Activated T-cell treated with anti-CD3 and anti-CD28 coated beads, Interleukin-2, amount 50 U/mL, for 72 hours (primary cell): Measurements from ENCODE around the gene NBPF3. TPM values are rescaled to one million over a fixed set of nuclear protein-coding genes. Genes with fewer than 3 reads are reported as not detected.
"Not testable (repeated sequence)": the region's sequence is repeated elsewhere in the genome, so short reads cannot be mapped to it uniquely, and the experiment has no call there.

Experiments used
- ATAC-seq, 2 donors: fragments of 150-1000 bp; cut with Tn5 transposase; replicated peaks in 1 of 2; 2 replicates each; pipeline ENCODE4 v1.10.0; 2021; ENCODE audit warnings: moderate library complexity in 2 of 2, mild to moderate bottlenecking in 1 of 2
- DNase-seq, 2 donors: peaks; one replicate each; pipeline ENCODE4 v3.0.0; 2021 to 2022; ENCODE audit warnings: mixed read lengths in 1 of 2
- H3K27ac Mint-ChIP-seq: one replicate; pipeline ENCODE4 v1.8.0; 2022; ENCODE audit warnings: mild to moderate bottlenecking, moderate library complexity, mixed read lengths
- H3K27me3 Mint-ChIP-seq: one replicate; pipeline ENCODE4 v1.8.0; 2022; ENCODE audit warnings: low read depth, mixed read lengths
- H3K36me3 Mint-ChIP-seq, 2 donors: one replicate each; pipeline ENCODE4 v1.8.0; 2022; ENCODE audit warnings: mixed read lengths in 2 of 2, mild to moderate bottlenecking in 1 of 2; ENCODE audit not compliant: insufficient read depth in 2 of 2
- H3K4me1 Mint-ChIP-seq: one replicate; pipeline ENCODE4 v1.8.0; 2022; ENCODE audit warnings: low read depth, mixed read lengths
- H3K4me3 Mint-ChIP-seq, 2 donors: one replicate each; pipeline ENCODE4 v1.8.0; 2022; ENCODE audit warnings: mild to moderate bottlenecking in 2 of 2, mixed read lengths in 2 of 2, moderate library complexity in 2 of 2
- H3K9me3 Mint-ChIP-seq, 2 donors: one replicate each; pipeline ENCODE4 v1.8.0; 2022; ENCODE audit warnings: mixed read lengths in 2 of 2
- total RNA-seq, 2 donors: library from RNA; stranded (reverse); gene quantifications; one replicate each; pipeline ENCODE4 v1.2.3, GENCODE V29; 2022

Gene NBPF3
- total RNA-seq, 2 donors from 2014 or later, result 3.8 to 9.0 TPM

- H3K27me3 Mint-ChIP-seq, result no peaks in the 10 kb centered on the region
- H3K4me3 Mint-ChIP-seq, result no peak overlapping the region
- ATAC-seq, result no peak
- peaks cover 26% of the 10 kb centered on the region for H3K4me1 Mint-ChIP-seq
- H3K9me3 Mint-ChIP-seq, result no peaks in the 10 kb centered on the region
- peaks cover 1 to 4% of the 10 kb centered on the region in 2 donors for H3K36me3 Mint-ChIP-seq
- no peak overlapping the region for H3K27ac Mint-ChIP-seq
- DNase-seq, result no peak
Observed at GRCh38 chr1:21451212-21451611, 11.3 kb downstream of the NBPF3 start.

- ATAC-seq (no peak), DNase-seq (no peak)
- no peaks in the 10 kb centered on the region for H3K9me3 Mint-ChIP-seq
- H3K4me3 Mint-ChIP-seq, result no peak overlapping the region
- H3K27me3 Mint-ChIP-seq, result no peaks in the 10 kb centered on the region
- no peak overlapping the region for H3K27ac Mint-ChIP-seq
- peaks cover 26% of the 10 kb centered on the region for H3K4me1 Mint-ChIP-seq
- H3K36me3 Mint-ChIP-seq, result peaks cover 1 to 4% of the 10 kb centered on the region in 2 donors
Observed at GRCh38 chr1:21451981-21452411, 12.1 kb downstream of the NBPF3 start.

GRCh38 chr1:21453964-21454614 lies 14.2 kb downstream of the NBPF3 start:
- not testable (repeated sequence) for H3K36me3 Mint-ChIP-seq, DNase-seq, H3K4me3 Mint-ChIP-seq, H3K27me3 Mint-ChIP-seq, H3K9me3 Mint-ChIP-seq
- Mint-ChIP-seq H3K27ac (peak overlapping the region; percentile 35), H3K4me1 (peaks cover 26% of the 10 kb centered on the region)
- ATAC-seq, result peak in 1 of 2 donors; percentile 41

- H3K27me3 Mint-ChIP-seq, H3K27ac Mint-ChIP-seq, DNase-seq, H3K36me3 Mint-ChIP-seq, H3K4me3 Mint-ChIP-seq, H3K9me3 Mint-ChIP-seq, ATAC-seq: not testable (repeated sequence)
- H3K4me1 Mint-ChIP-seq, result peaks cover 23% of the 10 kb centered on the region
Observed at GRCh38 chr1:21454904-21455303, 15.0 kb downstream of the NBPF3 start.

- no peak for ATAC-seq
- no peak overlapping the region for H3K4me3 Mint-ChIP-seq
- peaks cover 15% of the 10 kb centered on the region for H3K4me1 Mint-ChIP-seq
- H3K27me3 Mint-ChIP-seq, result no peaks in the 10 kb centered on the region
- no peaks in the 10 kb centered on the region for H3K9me3 Mint-ChIP-seq
- peaks cover 0 to 4% of the 10 kb centered on the region in 2 donors for H3K36me3 Mint-ChIP-seq
- no peak overlapping the region for H3K27ac Mint-ChIP-seq
- DNase-seq, result no peak
Observed at GRCh38 chr1:21457654-21458053, 17.7 kb downstream of the NBPF3 start.

- not testable (repeated sequence) for H3K36me3 Mint-ChIP-seq, H3K27me3 Mint-ChIP-seq, H3K4me1 Mint-ChIP-seq, ATAC-seq, DNase-seq, H3K9me3 Mint-ChIP-seq, H3K27ac Mint-ChIP-seq, H3K4me3 Mint-ChIP-seq
Observed at GRCh38 chr1:21465127-21465526, 25.2 kb downstream of the NBPF3 start.

GRCh38 chr1:21467946-21468345 lies 28.0 kb downstream of the NBPF3 start:
- H3K4me1 Mint-ChIP-seq, H3K9me3 Mint-ChIP-seq, H3K27me3 Mint-ChIP-seq, H3K4me3 Mint-ChIP-seq, H3K36me3 Mint-ChIP-seq, ATAC-seq, H3K27ac Mint-ChIP-seq, DNase-seq: not testable (repeated sequence)

GRCh38 chr1:21468599-21468998 lies 28.7 kb downstream of the NBPF3 start:
- ATAC-seq (no peak), DNase-seq (peak; percentile 38 to 43)
- Mint-ChIP-seq H3K27me3 (no peaks in the 10 kb centered on the region), H3K27ac (no peak overlapping the region), H3K9me3 (no peaks in the 10 kb centered on the region), H3K36me3 (no peaks in the 10 kb centered on the region), H3K4me1 (peaks cover 6% of the 10 kb centered on the region), H3K4me3 (no peak overlapping the region)

GRCh38 chr1:21469581-21469980 lies 29.6 kb downstream of the NBPF3 start:
- ATAC-seq (no peak), DNase-seq (no peak)
- Mint-ChIP-seq H3K4me3 (no peak overlapping the region), H3K27me3 (no peaks in the 10 kb centered on the region), H3K4me1 (peaks cover 6% of the 10 kb centered on the region), H3K9me3 (no peaks in the 10 kb centered on the region), H3K27ac (no peak overlapping the region), H3K36me3 (no peaks in the 10 kb centered on the region)

GRCh38 chr1:21472861-21473260 lies 32.9 kb downstream of the NBPF3 start:
- Mint-ChIP-seq H3K27me3 (no peaks in the 10 kb centered on the region), H3K9me3 (no peaks in the 10 kb centered on the region), H3K27ac (no peak overlapping the region), H3K4me1 (peaks cover 6% of the 10 kb centered on the region), H3K4me3 (no peak overlapping the region), H3K36me3 (peaks cover 0 to 1% of the 10 kb centered on the region in 2 donors)
- no peak for DNase-seq
- no peak for ATAC-seq

- ATAC-seq (no peak), DNase-seq (no peak)
- no peaks in the 10 kb centered on the region for H3K27me3 Mint-ChIP-seq
- no peak overlapping the region for H3K27ac Mint-ChIP-seq
- H3K9me3 Mint-ChIP-seq, result no peaks in the 10 kb centered on the region
- peaks cover 0 to 1% of the 10 kb centered on the region in 2 donors for H3K36me3 Mint-ChIP-seq
- H3K4me3 Mint-ChIP-seq, result no peak overlapping the region
- no peaks in the 10 kb centered on the region for H3K4me1 Mint-ChIP-seq
Observed at GRCh38 chr1:21478356-21478755, 38.4 kb downstream of the NBPF3 start.

- H3K4me3 Mint-ChIP-seq, result not testable (repeated sequence)
Observed at GRCh38 chr1:21483881-21484280, 43.9 kb downstream of the NBPF3 start.

GRCh38 chr1:21489146-21489545 lies 49.2 kb downstream of the NBPF3 start:
- Mint-ChIP-seq H3K27me3 (peaks cover 26% of the 10 kb centered on the region), H3K27ac (no peak overlapping the region), H3K4me1 (peaks cover 10% of the 10 kb centered on the region), H3K4me3 (peak overlapping the region; percentile 55 to 57), H3K9me3 (no peaks in the 10 kb centered on the region), H3K36me3 (no peaks in the 10 kb centered on the region)
- DNase-seq, result no peak
- no peak for ATAC-seq

More at GRCh38 chr1:21483881-21484280, 43.9 kb downstream of the NBPF3 start:
- H3K4me1 Mint-ChIP-seq, DNase-seq, H3K36me3 Mint-ChIP-seq, H3K9me3 Mint-ChIP-seq, ATAC-seq, H3K27ac Mint-ChIP-seq: not testable (repeated sequence)
- H3K27me3 Mint-ChIP-seq, result peaks cover 22% of the 10 kb centered on the region
